Esophagus squamous epithelium (tissue), 5 donors: ENCODE results near the gene NME5. TPM values are rescaled to one million over a fixed set of nuclear protein-coding genes. Genes with fewer than 3 reads are reported as not detected.

Experiments
- DNase-seq: peaks from one replicate; lab custom pipeline; 2025; lab: John Stamatoyannopoulos, UW
- H3K27ac ChIP-seq, 4 donors: fragments of 200-600 bp; sonication (generic); one replicate each; pipeline ENCODE4 v1.5.1; 2016 to 2019; ENCODE audit warnings: mild to moderate bottlenecking in 1 of 4
- H3K27me3 ChIP-seq, 4 donors: fragments of 200-600 bp; sonication (generic); 1 replicate in 3 of 4; 2 replicates in 1 of 4; pipeline versions ENCODE4 v1.5.1 to v1.6.0; 2017 to 2021; ENCODE audit warnings: antibody characterized with exemption in 1 of 4
- H3K36me3 ChIP-seq, 3 donors: fragments of 200-600 bp; sonication (generic); one replicate each; pipeline ENCODE4 v1.5.1; 2016 to 2019
- H3K4me1 ChIP-seq, 3 donors: fragments of 200-600 bp; sonication (generic); one replicate each; pipeline ENCODE4 v1.5.1; 2017 to 2019
- H3K4me3 ChIP-seq, 4 donors: fragments of 200-600 bp; sonication (generic); 1 replicate in 3 of 4; 2 replicates in 1 of 4; pipeline ENCODE4 v1.5.1; 2016 to 2019; ENCODE audit warnings: mild to moderate bottlenecking in 2 of 4, moderate library complexity in 1 of 4
- H3K9me3 ChIP-seq, 3 donors: fragments of 200-600 bp; sonication (generic); one replicate each; pipeline ENCODE4 v1.5.1; 2016 to 2019
- POLR2A ChIP-seq, 4 donors: fragments of 450-650 bp; IDR thresholded peaks; one replicate each; pipeline ENCODE4 v1.6.1; 2017; ENCODE audit warnings: antibody characterized with exemption in 4 of 4, mild to moderate bottlenecking in 4 of 4, moderate library complexity in 3 of 4
- WGBS, 2 donors: methylation state at CpG; one replicate each; pipeline ENCODE4 v1.1.5; 2018; 5-methylcytosine and 5-hydroxymethylcytosine counted together
- intact Hi-C: fragments of 100-400 bp; cut with DNase I; formaldehyde crosslinking; loops from one replicate; pipeline ENCODE4 v1.15.0; 2022
- total RNA-seq, 4 donors: library from RNA; depleted of rRNA; stranded (reverse); fragments of >200 nt; gene quantifications; one replicate each; pipeline ENCODE4 v1.1.0, GENCODE V29; 2016
- TF ChIP-seq, protein P1 (sequence below), 6 experiments: fragments of 450-650 bp in 4 of 6; fragments of 200-600 bp in 2 of 6; sonication (generic) in 2 of 6; IDR thresholded peaks; one replicate each; pipeline ENCODE4 v1.5.1; 2016 to 2019; ENCODE audit warnings: antibody characterized with exemption in 6 of 6, mild to moderate bottlenecking in 4 of 6, moderate library complexity in 4 of 6
- donor health status: DM: yes; HTN: yes; CAD: no.

The NME5 gene, protein sequence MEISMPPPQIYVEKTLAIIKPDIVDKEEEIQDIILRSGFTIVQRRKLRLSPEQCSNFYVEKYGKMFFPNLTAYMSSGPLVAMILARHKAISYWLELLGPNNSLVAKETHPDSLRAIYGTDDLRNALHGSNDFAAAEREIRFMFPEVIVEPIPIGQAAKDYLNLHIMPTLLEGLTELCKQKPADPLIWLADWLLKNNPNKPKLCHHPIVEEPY
- 1 to 10 TPM in 1 of 4 donors, under 1 TPM in 2, not detected in 1; 0.38 to 3.0 (median 0.61) TPM for total RNA-seq

GRCh38 chr5:138138949-138139780, at the start of gene NME5:
Gene NME5 (minus strand): TSS chr5:138139428. CDS start chr5:138138780, 648 bp downstream.
- intact Hi-C loops = loop anchor here (10.0 kb wide), 1 partner anchor 504 kb away; no protein-coding TSS in a partner anchor
- Histone ChIP-seq H3K4me3 (peak within 1 kb of the TSS; percentile 19 to 62 (median 46)), H3K9me3 (no peaks in the 10 kb centered on the region), H3K4me1 (peaks cover 0 to 24% (median 3%) of the 10 kb centered on the region in 3 donors), H3K27ac (no peak within 1 kb of the TSS), H3K36me3 (no peaks in the 10 kb centered on the region), H3K27me3 (no peaks in the 10 kb centered on the region)
- 40 to 41% methylated on average over 18 to 21 of the region's 31 CpGs for WGBS, 2 donors
- TF ChIP-seq POLR2A (IDR thresholded peaks at IDR 0.05) = no peak
- TF ChIP-seq, protein P1, sequence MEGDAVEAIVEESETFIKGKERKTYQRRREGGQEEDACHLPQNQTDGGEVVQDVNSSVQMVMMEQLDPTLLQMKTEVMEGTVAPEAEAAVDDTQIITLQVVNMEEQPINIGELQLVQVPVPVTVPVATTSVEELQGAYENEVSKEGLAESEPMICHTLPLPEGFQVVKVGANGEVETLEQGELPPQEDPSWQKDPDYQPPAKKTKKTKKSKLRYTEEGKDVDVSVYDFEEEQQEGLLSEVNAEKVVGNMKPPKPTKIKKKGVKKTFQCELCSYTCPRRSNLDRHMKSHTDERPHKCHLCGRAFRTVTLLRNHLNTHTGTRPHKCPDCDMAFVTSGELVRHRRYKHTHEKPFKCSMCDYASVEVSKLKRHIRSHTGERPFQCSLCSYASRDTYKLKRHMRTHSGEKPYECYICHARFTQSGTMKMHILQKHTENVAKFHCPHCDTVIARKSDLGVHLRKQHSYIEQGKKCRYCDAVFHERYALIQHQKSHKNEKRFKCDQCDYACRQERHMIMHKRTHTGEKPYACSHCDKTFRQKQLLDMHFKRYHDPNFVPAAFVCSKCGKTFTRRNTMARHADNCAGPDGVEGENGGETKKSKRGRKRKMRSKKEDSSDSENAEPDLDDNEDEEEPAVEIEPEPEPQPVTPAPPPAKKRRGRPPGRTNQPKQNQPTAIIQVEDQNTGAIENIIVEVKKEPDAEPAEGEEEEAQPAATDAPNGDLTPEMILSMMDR (IDR thresholded peaks at IDR 0.05) = no peak
- no peak for DNase-seq

GRCh38 chr5:138188626-138189025, 49.4 kb upstream of the NME5 start:
- H3K4me3 ChIP-seq = no peak overlapping the region
- no peaks in the 10 kb centered on the region for H3K4me1 ChIP-seq
- no peaks in the 10 kb centered on the region for H3K9me3 ChIP-seq
- H3K27ac ChIP-seq = no peak overlapping the region
- no peak for DNase-seq
- TF ChIP-seq, protein P1 (IDR thresholded peaks at IDR 0.05) = no peak
- no peak for TF ChIP-seq POLR2A (IDR thresholded peaks at IDR 0.05)
- intact Hi-C loops = no loop called here
- H3K36me3 ChIP-seq = peaks cover 9 to 100% (median 30%) of the 10 kb centered on the region in 3 donors
- no peaks in the 10 kb centered on the region for H3K27me3 ChIP-seq
- 79 to 82% methylated on average over 3 of the region's 3 CpGs for whole genome bisulfite sequencing, 2 donors

DNA sequence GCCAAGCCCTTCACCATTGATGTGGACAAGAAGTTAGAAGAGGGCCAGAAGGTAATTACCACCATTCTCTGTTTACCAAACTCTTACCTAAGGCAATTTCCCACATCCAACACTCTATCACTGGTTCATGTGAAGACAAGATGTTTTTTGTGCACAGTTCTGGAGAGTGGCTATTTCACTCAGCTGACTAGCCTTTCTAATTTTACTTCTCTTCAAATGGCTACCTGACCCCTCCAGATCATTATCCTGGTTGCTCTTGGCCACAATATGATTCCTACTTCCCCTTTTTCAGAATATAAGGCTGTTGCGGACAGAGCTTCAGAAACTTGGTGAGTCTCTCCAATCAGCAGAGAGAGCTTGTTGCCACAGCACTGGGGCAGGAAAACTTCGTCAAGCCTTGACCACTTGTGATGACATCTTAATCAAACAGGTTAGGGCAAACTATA, 46.8 kb upstream of the NME5 start:
- 71 to 74% methylated on average over 2 of the region's 2 CpGs for WGBS, 2 donors
- Histone ChIP-seq H3K36me3 (peaks cover 9 to 97% (median 23%) of the 10 kb centered on the region in 3 donors), H3K4me1 (no peaks in the 10 kb centered on the region), H3K27me3 (no peaks in the 10 kb centered on the region), H3K27ac (no peak overlapping the region), H3K9me3 (no peaks in the 10 kb centered on the region), H3K4me3 (no peak overlapping the region)
- intact Hi-C loops = no loop called here
- no peak for TF ChIP-seq POLR2A (IDR thresholded peaks at IDR 0.05)
- DNase-seq = no peak

DNA sequence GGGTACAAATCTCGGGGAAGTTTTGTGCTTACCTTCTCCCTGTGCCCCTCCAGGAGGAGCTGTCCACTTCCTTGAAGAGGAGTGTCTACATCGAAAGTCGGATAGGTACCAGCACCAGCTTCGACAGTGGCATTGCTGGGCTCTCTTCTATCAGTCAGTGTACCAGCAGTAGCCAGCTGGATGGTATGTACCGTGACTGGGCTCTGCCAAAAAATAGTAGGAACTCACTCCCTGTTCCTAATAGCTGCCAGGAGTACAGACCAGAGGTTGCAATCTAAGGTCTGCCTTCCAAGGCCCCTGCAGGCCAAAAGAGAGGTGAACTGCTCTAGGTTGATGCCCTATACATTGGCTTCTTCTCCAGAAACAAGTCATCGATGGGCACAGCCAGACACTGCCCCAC, 43.6 kb upstream of the NME5 start:
- 92 to 100% methylated on average over 5 to 6 of the region's 6 CpGs for WGBS, 2 donors
- Histone ChIP-seq H3K27ac (no peak overlapping the region), H3K4me1 (peaks cover 6 to 19% (median 7%) of the 10 kb centered on the region in 3 donors), H3K9me3 (no peaks in the 10 kb centered on the region), H3K4me3 (no peak overlapping the region), H3K36me3 (peaks cover 0 to 65% (median 8%) of the 10 kb centered on the region in 3 donors), H3K27me3 (no peaks in the 10 kb centered on the region)
- TF ChIP-seq POLR2A (IDR thresholded peaks at IDR 0.05) = no peak
- TF ChIP-seq, protein P1 (IDR thresholded peaks at IDR 0.05) = no peak
- intact Hi-C loops = no loop called here
- DNase-seq = no peak

GRCh38 chr5:138180841-138181240, 41.6 kb upstream of the NME5 start:
- H3K27me3 ChIP-seq = no peaks in the 10 kb centered on the region
- TF ChIP-seq, protein P1 (IDR thresholded peaks at IDR 0.05) = no peak
- no peak for TF ChIP-seq POLR2A (IDR thresholded peaks at IDR 0.05)
- H3K36me3 ChIP-seq = peaks cover 0 to 60% (median 0%) of the 10 kb centered on the region in 3 donors
- no peaks in the 10 kb centered on the region for H3K9me3 ChIP-seq
- H3K27ac ChIP-seq = no peak overlapping the region
- DNase-seq = no peak
- H3K4me1 ChIP-seq = peaks cover 16 to 38% (median 16%) of the 10 kb centered on the region in 3 donors
- intact Hi-C loops = no loop called here
- 83 to 86% methylated on average over 4 to 5 of the region's 5 CpGs for WGBS, 2 donors
- H3K4me3 ChIP-seq = no peak overlapping the region
